Lower lobe of right lung (tissue), 2 donors: ENCODE data around the gene ANXA6. TPM values are rescaled to one million over a fixed set of nuclear protein-coding genes. Genes with fewer than 3 reads are reported as not detected.
A peak's percentile ranks its signal among the peaks of the same experiment; 100 is the strongest.

Experiments used
- ATAC-seq, 2 donors: fragments of 200-7000 bp; cut with Tn5 transposase; one replicate each; pipeline ENCODE4 v1.9.1; 2020 to 2022; ENCODE audit warnings: mild to moderate bottlenecking in 2 of 2, moderate library complexity in 2 of 2
- DNase-seq: peaks from one replicate; pipeline ENCODE4 v3.0.0-alpha.2; 2020
- H3K27ac ChIP-seq: fragments of 200-600 bp; one replicate; pipeline ENCODE4 v1.8.0; 2022
- H3K27me3 ChIP-seq: fragments of 200-600 bp; one replicate; pipeline ENCODE4 v1.8.0; 2022; ENCODE audit warnings: low read depth
- H3K36me3 ChIP-seq: fragments of 200-600 bp; one replicate; pipeline ENCODE4 v1.8.0; 2022; ENCODE audit warnings: mild to moderate bottlenecking
- H3K4me1 ChIP-seq: fragments of 200-600 bp; one replicate; pipeline ENCODE4 v1.8.0; 2022
- H3K4me3 ChIP-seq: fragments of 200-600 bp; one replicate; pipeline ENCODE4 v1.8.0; 2022; ENCODE audit warnings: mild to moderate bottlenecking
- H3K9me3 ChIP-seq: fragments of 200-600 bp; one replicate; pipeline ENCODE4 v1.8.0; 2022
- intact Hi-C: fragments of 100-400 bp; cut with DNase I; formaldehyde crosslinking; loops from one replicate; pipeline ENCODE4 v1.11.0; 2022
- total RNA-seq: library from RNA; stranded (reverse); fragmentation: NEBNext Ultra II Directional; extraction: Animal tissue kit (Norgen Biotek cat#: 25700); gene quantifications from one replicate; pipeline ENCODE4 v1.2.1, GENCODE V29; 2021
- TF ChIP-seq, protein P1 (sequence below): fragments of 200-600 bp; IDR thresholded peaks from one replicate; pipeline ENCODE4 v1.8.0; 2022; ENCODE audit warnings: antibody characterized with exemption, mild to moderate bottlenecking
- donor health status: DM: no; HTN: yes; CAD: no; lungs with severe emphysema.

Gene ANXA6
- total RNA-seq, 1 donor from 2014 or later, result 120 TPM

- DNase-seq (no peak), ATAC-seq (no peak)
- intact Hi-C loops, result no loop called here
- TF ChIP-seq, protein P1, sequence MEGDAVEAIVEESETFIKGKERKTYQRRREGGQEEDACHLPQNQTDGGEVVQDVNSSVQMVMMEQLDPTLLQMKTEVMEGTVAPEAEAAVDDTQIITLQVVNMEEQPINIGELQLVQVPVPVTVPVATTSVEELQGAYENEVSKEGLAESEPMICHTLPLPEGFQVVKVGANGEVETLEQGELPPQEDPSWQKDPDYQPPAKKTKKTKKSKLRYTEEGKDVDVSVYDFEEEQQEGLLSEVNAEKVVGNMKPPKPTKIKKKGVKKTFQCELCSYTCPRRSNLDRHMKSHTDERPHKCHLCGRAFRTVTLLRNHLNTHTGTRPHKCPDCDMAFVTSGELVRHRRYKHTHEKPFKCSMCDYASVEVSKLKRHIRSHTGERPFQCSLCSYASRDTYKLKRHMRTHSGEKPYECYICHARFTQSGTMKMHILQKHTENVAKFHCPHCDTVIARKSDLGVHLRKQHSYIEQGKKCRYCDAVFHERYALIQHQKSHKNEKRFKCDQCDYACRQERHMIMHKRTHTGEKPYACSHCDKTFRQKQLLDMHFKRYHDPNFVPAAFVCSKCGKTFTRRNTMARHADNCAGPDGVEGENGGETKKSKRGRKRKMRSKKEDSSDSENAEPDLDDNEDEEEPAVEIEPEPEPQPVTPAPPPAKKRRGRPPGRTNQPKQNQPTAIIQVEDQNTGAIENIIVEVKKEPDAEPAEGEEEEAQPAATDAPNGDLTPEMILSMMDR, result no peak
- Histone ChIP-seq H3K27ac (no peak overlapping the region), H3K27me3 (no peaks in the 10 kb centered on the region), H3K4me1 (peaks cover 84% of the 10 kb centered on the region), H3K9me3 (no peaks in the 10 kb centered on the region), H3K36me3 (peaks cover 20% of the 10 kb centered on the region), H3K4me3 (no peak overlapping the region)
Measured at GRCh38 chr5:151098768-151099121, 58.8 kb downstream of the ANXA6 start.

DNA sequence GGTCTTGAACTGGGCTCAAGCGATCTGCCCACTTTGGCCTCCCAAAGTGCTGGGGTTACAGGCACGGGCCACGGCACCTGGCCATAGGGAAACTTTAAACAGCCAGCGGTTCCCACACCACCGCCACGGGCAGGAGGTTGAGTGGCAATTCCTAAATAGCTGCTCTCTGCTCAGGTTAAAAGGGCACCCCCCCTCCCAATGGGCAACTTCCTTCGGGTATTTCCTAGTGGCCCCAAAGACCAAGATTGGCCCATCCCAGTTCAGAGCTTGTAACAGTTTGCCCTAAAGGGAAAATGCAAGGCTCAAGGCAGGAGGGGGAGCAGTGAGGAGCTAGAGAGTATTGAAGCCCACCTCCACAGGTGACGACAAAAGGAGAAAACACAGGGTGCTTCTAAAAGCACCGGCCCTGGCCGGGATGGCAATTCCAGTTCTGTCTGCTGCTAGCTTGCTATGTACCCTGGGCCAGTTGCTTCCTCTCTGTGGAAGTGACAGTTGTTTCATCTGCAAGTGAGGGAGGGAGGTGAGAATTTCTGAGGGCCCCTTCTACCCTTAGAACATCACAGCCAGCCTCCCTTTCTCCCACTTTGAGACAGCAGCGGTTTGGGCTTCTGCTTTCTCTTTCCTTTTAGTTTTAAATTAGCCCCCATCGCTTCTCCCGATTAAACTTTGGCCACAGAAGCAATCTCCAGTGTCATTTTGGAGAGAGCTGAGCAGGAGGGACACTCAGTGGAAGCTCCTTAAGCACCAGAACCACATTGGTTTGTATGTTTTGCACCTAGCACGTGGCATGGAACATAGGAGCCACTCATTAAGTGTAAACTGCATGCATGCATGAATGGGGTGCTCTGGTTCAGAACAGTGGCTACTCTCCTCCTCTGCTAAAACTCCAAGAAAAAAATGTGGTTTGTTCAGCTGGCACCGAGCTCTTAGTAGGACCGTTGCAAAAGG, 59.5 kb downstream of the ANXA6 start:
- Histone ChIP-seq H3K4me3 (no peak overlapping the region), H3K9me3 (no peaks in the 10 kb centered on the region), H3K4me1 (peaks cover 91% of the 10 kb centered on the region), H3K27me3 (no peaks in the 10 kb centered on the region), H3K36me3 (peaks cover 20% of the 10 kb centered on the region), H3K27ac (peak overlapping the region; percentile 11)
- ATAC-seq, result no peak
- intact Hi-C loops, result no loop called here
- TF ChIP-seq, protein P1, result no peak
- no peak for DNase-seq

- no peaks in the 10 kb centered on the region for H3K9me3 ChIP-seq
- DNase-seq (no peak), ATAC-seq (no peak)
- H3K4me3 ChIP-seq, result no peak overlapping the region
- H3K27me3 ChIP-seq, result no peaks in the 10 kb centered on the region
- H3K36me3 ChIP-seq, result peaks cover 11% of the 10 kb centered on the region
- no peak overlapping the region for H3K27ac ChIP-seq
- TF ChIP-seq, protein P1, result no peak
- H3K4me1 ChIP-seq, result peaks cover 94% of the 10 kb centered on the region
- intact Hi-C loops, result no loop called here
Measured at GRCh38 chr5:151097061-151097460, 60.5 kb downstream of the ANXA6 start.

GRCh38 chr5:151096001-151096373, 61.6 kb downstream of the ANXA6 start:
- TF ChIP-seq, protein P1, result no peak
- Histone ChIP-seq H3K4me3 (no peak overlapping the region), H3K27ac (peak overlapping the region; percentile 81), H3K27me3 (no peaks in the 10 kb centered on the region), H3K4me1 (peaks cover 83% of the 10 kb centered on the region), H3K9me3 (no peaks in the 10 kb centered on the region), H3K36me3 (peaks cover 1% of the 10 kb centered on the region)
- intact Hi-C loops, result no loop called here
- ATAC-seq, result no peak
- no peak for DNase-seq

DNA sequence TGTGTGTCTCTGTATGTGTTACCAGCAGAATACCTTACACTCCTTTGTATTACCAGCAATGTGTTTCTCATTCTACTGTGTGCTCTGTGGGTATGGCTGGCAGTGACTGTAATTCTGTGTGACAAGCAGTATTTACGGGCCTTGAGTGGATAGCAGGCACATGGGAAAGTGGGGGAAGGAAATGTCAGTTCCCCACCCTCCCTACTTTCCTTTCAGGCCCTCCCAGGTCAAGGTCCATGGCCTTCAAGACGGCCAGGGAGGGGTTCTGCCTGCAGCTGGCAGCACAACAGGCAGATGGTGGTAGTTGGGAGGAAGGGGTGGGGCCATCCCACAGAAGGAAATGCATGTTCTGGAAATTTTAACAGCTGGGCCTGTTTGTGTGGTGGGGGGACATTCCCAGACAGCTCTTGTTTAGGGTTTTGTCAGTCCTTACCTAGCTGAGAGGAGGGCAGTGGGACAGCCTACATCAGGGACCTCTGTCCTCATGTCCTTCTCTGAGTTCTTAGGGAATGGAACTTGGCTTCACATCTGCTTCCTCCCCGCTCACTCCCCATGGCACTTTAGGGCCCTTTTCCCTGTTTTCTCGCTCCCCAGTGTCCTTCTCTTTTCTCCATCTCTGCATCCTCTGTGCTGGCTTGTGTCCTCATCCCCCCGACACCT, 62.1 kb downstream of the ANXA6 start:
- ATAC-seq, result no peak
- H3K9me3 ChIP-seq, result no peaks in the 10 kb centered on the region
- TF ChIP-seq, protein P1, result no peak
- H3K4me3 ChIP-seq, result no peak overlapping the region
- no peak for DNase-seq
- intact Hi-C loops, result no loop called here
- peak overlapping the region; percentile 81 for H3K27ac ChIP-seq
- H3K36me3 ChIP-seq, result no peaks in the 10 kb centered on the region
- H3K27me3 ChIP-seq, result no peaks in the 10 kb centered on the region
- H3K4me1 ChIP-seq, result peaks cover 78% of the 10 kb centered on the region
